DND-41 (cell line): Measurements from ENCODE around the gene TTC33.
"Not testable (repeated sequence)": the region's sequence is repeated elsewhere in the genome, so short reads cannot be mapped to it uniquely, and the experiment has no call there.

ENCODE experiments used
- ATAC-seq: fragments of 200-7000 bp; cut with Tn5 transposase; 3 replicates; pipeline ENCODE4 v1.9.1; 2021; ENCODE audit warnings: low read depth; ENCODE audit not compliant: insufficient read depth
- DNase-seq: peaks from one replicate; pipeline ENCODE4 v3.0.0-alpha.2; 2020
- H2AFZ ChIP-seq: 2 replicates; pipeline ENCODE4 v1.6.0; 2012; ENCODE audit warnings: low read depth, low read length
- H3K27ac ChIP-seq: 2 replicates; pipeline ENCODE4 v1.5.1; 2012; ENCODE audit warnings: low read length, inconsistent platforms
- H3K27me3 ChIP-seq: fragments of 200-600 bp; sonication (generic); 2 replicates; pipeline ENCODE4 v1.6.0; 2012; ENCODE audit warnings: low read length, mild to moderate bottlenecking, inconsistent platforms; ENCODE audit not compliant: insufficient read depth, poor library complexity
- H3K36me3 ChIP-seq: 2 replicates; pipeline ENCODE4 v1.5.1; 2012; ENCODE audit warnings: low read length, inconsistent platforms; ENCODE audit not compliant: insufficient read depth
- H3K4me1 ChIP-seq: 2 replicates; pipeline ENCODE4 v1.5.1; 2012; ENCODE audit warnings: mild to moderate bottlenecking, low read length; ENCODE audit not compliant: insufficient read depth
- H3K4me2 ChIP-seq: 2 replicates; pipeline ENCODE4 v1.6.0; 2012; ENCODE audit warnings: mild to moderate bottlenecking, moderate library complexity, low read length, inconsistent platforms; ENCODE audit not compliant: insufficient read depth
- H3K4me3 ChIP-seq, 2 experiments: fragments of 200-600 bp in 1 of 2; shearing (Covaris generic) in 1 of 2; 2 replicates each; pipeline ENCODE4 v1.5.1; 2012 to 2016; ENCODE audit warnings: inconsistent platforms in 2 of 2, low read length in 2 of 2, mild to moderate bottlenecking in 2 of 2, low read depth in 1 of 2, moderate library complexity in 1 of 2
- H3K79me2 ChIP-seq: 2 replicates; pipeline ENCODE4 v1.6.0; 2012; ENCODE audit warnings: low read length, inconsistent platforms; ENCODE audit not compliant: insufficient read depth
- H3K9ac ChIP-seq: 2 replicates; pipeline ENCODE4 v1.6.0; 2012; ENCODE audit warnings: low read depth, mild to moderate bottlenecking, inconsistent platforms, low read length, moderate library complexity
- H3K9me3 ChIP-seq: 2 replicates; pipeline ENCODE4 v1.5.1; 2012; ENCODE audit warnings: low read length, moderate library complexity, mild to moderate bottlenecking, inconsistent platforms; ENCODE audit not compliant: insufficient read depth, severe bottlenecking
- H4K20me1 ChIP-seq: 2 replicates; pipeline ENCODE4 v1.6.0; 2012; ENCODE audit warnings: low read length; ENCODE audit not compliant: insufficient read depth
- EZH2 ChIP-seq: IDR thresholded peaks from 3 replicates; pipeline ENCODE4 v1.6.1; 2012; ENCODE audit warnings: borderline replicate concordance, low read depth, mild to moderate bottlenecking, moderate library complexity, low read length, inconsistent platforms; ENCODE audit not compliant: severe bottlenecking
- TF ChIP-seq, protein P1 (sequence below): IDR thresholded peaks from 2 replicates; pipeline ENCODE4 v1.5.1; 2012; ENCODE audit warnings: borderline replicate concordance, low read length, moderate library complexity, mild to moderate bottlenecking; ENCODE audit not compliant: poor library complexity, severe bottlenecking; ENCODE audit errors: extremely low read depth

Gene TTC33

GRCh38 chr5:40648150-40648549, 107.6 kb downstream of the TTC33 start:
- H3K9me3 ChIP-seq: no peaks in the 10 kb centered on the region
- H3K27ac ChIP-seq: peak overlapping the region; percentile 20; the same call in 1 of the 2 replicates
- no peak for DNase-seq
- H3K4me2 ChIP-seq: no peak overlapping the region
- no peak overlapping the region for H3K4me3 ChIP-seq
- H2AFZ ChIP-seq: peak overlapping the region; percentile 2; the same call in 1 of the 2 replicates
- no peaks in the 10 kb centered on the region for H3K36me3 ChIP-seq
- H3K4me1 ChIP-seq: peaks cover 49% of the 10 kb centered on the region
- ATAC-seq: no peak
- no peaks in the 10 kb centered on the region for H3K27me3 ChIP-seq
- H3K79me2 ChIP-seq: peaks cover 31% of the 10 kb centered on the region
- H4K20me1 ChIP-seq: no peaks in the 10 kb centered on the region
- H3K9ac ChIP-seq: no peak overlapping the region
- no peak for TF ChIP-seq EZH2
- TF ChIP-seq, protein P1, sequence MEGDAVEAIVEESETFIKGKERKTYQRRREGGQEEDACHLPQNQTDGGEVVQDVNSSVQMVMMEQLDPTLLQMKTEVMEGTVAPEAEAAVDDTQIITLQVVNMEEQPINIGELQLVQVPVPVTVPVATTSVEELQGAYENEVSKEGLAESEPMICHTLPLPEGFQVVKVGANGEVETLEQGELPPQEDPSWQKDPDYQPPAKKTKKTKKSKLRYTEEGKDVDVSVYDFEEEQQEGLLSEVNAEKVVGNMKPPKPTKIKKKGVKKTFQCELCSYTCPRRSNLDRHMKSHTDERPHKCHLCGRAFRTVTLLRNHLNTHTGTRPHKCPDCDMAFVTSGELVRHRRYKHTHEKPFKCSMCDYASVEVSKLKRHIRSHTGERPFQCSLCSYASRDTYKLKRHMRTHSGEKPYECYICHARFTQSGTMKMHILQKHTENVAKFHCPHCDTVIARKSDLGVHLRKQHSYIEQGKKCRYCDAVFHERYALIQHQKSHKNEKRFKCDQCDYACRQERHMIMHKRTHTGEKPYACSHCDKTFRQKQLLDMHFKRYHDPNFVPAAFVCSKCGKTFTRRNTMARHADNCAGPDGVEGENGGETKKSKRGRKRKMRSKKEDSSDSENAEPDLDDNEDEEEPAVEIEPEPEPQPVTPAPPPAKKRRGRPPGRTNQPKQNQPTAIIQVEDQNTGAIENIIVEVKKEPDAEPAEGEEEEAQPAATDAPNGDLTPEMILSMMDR: no peak

DNA sequence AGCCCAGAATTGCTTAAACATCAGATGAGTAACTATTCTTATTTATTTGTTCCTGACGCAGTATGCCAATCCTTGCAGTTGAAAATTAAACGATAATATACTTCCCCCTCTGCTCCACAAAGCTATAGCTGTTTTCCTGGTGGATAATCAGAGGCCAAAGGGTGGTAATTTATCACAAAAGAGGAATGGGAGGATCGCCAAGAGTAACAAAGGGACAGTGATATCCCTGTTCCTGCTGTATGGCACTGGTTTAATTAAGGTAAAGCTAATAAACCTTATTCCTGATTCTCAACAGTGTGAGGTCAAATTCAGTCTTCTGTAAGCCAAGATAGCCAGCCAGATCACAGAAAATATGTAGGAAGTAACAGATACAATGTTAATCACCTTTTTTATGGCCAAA, 109.5 kb downstream of the TTC33 start:
- Histone ChIP-seq H3K4me1 (peaks cover 35% of the 10 kb centered on the region), H3K27me3 (no peaks in the 10 kb centered on the region), H2AFZ (no peak overlapping the region), H3K27ac (no peak overlapping the region), H4K20me1 (no peaks in the 10 kb centered on the region), H3K9me3 (no peaks in the 10 kb centered on the region), H3K4me2 (no peak overlapping the region), H3K36me3 (no peaks in the 10 kb centered on the region), H3K79me2 (peaks cover 14% of the 10 kb centered on the region), H3K4me3 (no peak overlapping the region), H3K9ac (no peak overlapping the region)
- TF ChIP-seq, protein P1: no peak
- TF ChIP-seq EZH2: no peak
- DNase-seq (no peak), ATAC-seq (no peak)

GRCh38 chr5:40639531-40639930, 116.2 kb downstream of the TTC33 start:
- H3K36me3 ChIP-seq, H3K27ac ChIP-seq, H4K20me1 ChIP-seq, H3K4me2 ChIP-seq, H2AFZ ChIP-seq, H3K79me2 ChIP-seq, DNase-seq, H3K27me3 ChIP-seq, H3K9me3 ChIP-seq, ATAC-seq, H3K4me3 ChIP-seq, H3K9ac ChIP-seq: not testable (repeated sequence)
- peaks cover 10% of the 10 kb centered on the region for H3K4me1 ChIP-seq

DNA sequence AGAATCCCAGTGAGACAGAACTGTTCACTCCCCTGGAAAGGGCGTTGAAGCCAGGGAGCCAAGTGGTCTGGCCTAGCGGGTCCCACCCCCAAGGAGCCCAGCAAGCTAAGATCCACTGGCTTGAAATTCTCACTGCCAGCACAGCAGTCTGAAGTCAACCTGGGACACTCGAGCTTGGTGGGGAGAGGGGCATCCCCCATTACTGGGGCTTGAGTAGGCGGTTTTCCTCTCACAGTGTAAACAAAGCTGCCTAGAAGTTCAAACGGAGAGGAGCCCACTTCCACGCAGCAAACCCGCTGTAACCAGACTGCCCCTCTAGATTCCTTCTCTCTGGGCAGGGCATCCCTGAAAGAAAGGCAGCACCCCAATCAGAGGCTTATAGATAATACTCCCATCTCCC, 121.2 kb downstream of the TTC33 start:
- H3K4me1 ChIP-seq: no peaks in the 10 kb centered on the region
- TF ChIP-seq, protein P1: no peak
- no peak for TF ChIP-seq EZH2
- H4K20me1 ChIP-seq: no peaks in the 10 kb centered on the region
- no peaks in the 10 kb centered on the region for H3K36me3 ChIP-seq
- DNase-seq (no peak), ATAC-seq (no peak)
- no peak overlapping the region for H3K9ac ChIP-seq
- no peaks in the 10 kb centered on the region for H3K79me2 ChIP-seq
- no peak overlapping the region for H3K4me3 ChIP-seq
- H2AFZ ChIP-seq: no peak overlapping the region
- H3K27ac ChIP-seq: no peak overlapping the region
- no peaks in the 10 kb centered on the region for H3K27me3 ChIP-seq
- H3K9me3 ChIP-seq: peaks cover 8% of the 10 kb centered on the region
- H3K4me2 ChIP-seq: no peak overlapping the region
